Keratinocyte (primary cell): ENCODE measurements around the gene VAMP8.

Source experiments
- CTCF ChIP-seq, 3 experiments: IDR thresholded peaks in 1 of 3; conservative IDR thresholded peaks in 1 of 3; optimal IDR thresholded peaks in 1 of 3; 2 replicates in 2 of 3; 3 replicates in 1 of 3; pipeline versions ENCODE3 to v1.5.1; 2011; ENCODE audit warnings: low read length in 3 of 3, mild to moderate bottlenecking in 3 of 3, moderate library complexity in 2 of 3, control low read depth in 1 of 3, inconsistent platforms in 1 of 3; ENCODE audit not compliant: insufficient read depth in 2 of 3; ENCODE audit errors: extremely low read depth in 1 of 3
- EZH2 ChIP-seq: IDR thresholded peaks from one replicate; pipeline ENCODE4 v1.6.1; 2012; ENCODE audit warnings: inconsistent platforms, mild to moderate bottlenecking, low read length, moderate library complexity

GRCh38 chr2:85611217-85611704, 33.9 kb downstream of the VAMP8 start:
- TF ChIP-seq CTCF (optimal IDR thresholded peaks at IDR 0.05 in 1 of 3, IDR thresholded peaks at IDR 0.05 in 1 of 3, conservative IDR thresholded peaks at IDR 0.05 in 1 of 3; ENCODE audit: extremely low read depth in 1 of 3, insufficient read depth in 2 of 3, low read length in 3 of 3) (no peak), EZH2 (no peak)
